K562 (cell line): Measurements from ENCODE around the gene USP35. TPM values are rescaled to one million over a fixed set of nuclear protein-coding genes. Genes with fewer than 3 reads are reported as not detected.

Source experiments
- ATAC-seq: fragments of 200-7000 bp; cut with Tn5 transposase; 3 replicates; pipeline ENCODE4 v1.9.1; 2020; ENCODE audit warnings: moderate library complexity
- BruUV-seq: library from RNA; stranded (reverse); fragments of 400-500 nt; replicated peaks from 2 replicates; lab custom pipeline; 2021; lab: Mats Ljungman, UMichigan
- CTCF ChIA-PET: fragments of 300-600 bp; formaldehyde crosslinking; extraction: SDS; loops from one replicate; lab custom pipeline; 2021; ENCODE audit warnings: low intra/inter-chr PET ratio; lab: Yijun Ruan, JAX
- POLR2A ChIA-PET: fragments of 300-600, 350-650 bp; sonication (Branson Sonifier 250); formaldehyde crosslinking; extraction: SDS; loops from one replicate; lab custom pipeline; 2021; ENCODE audit warnings: antibody characterized with exemption, inconsistent platforms; lab: Yijun Ruan, JAX
- DNase-seq, 4 experiments: peaks; one replicate each; pipeline versions ENCODE4 v3.0.0 to v3.0.0-alpha.2; 2011 to 2018; ENCODE audit warnings: low spot score in 3 of 4, mixed read lengths in 3 of 4; ENCODE audit errors: extremely low read depth in 1 of 4
- FAIRE-seq: peaks from 2 replicates; lab custom pipeline; 2011; peaks lifted over from hg19 to GRCh38; lab: Jason Lieb, UNC
- H2AFZ ChIP-seq: 2 replicates; pipeline ENCODE4 v1.6.0; 2011; ENCODE audit warnings: low read depth, low read length, control low read depth, inconsistent platforms
- H3K27ac ChIP-seq: fragments of 200-600 bp; 3 replicates; pipeline ENCODE4 v1.8.0; 2011; ENCODE audit warnings: low read depth, mild to moderate bottlenecking, control low read depth, inconsistent platforms, low read length, moderate library complexity, mixed read lengths; ENCODE audit errors: extremely low read depth
- H3K27me3 ChIP-seq, 2 experiments: fragments of 300-600 bp in 1 of 2; 2 replicates in 1 of 2; 3 replicates in 1 of 2; pipeline versions ENCODE4 v1.6.0 to v1.8.0; 2011; ENCODE audit warnings: inconsistent platforms in 2 of 2, low read length in 2 of 2, mild to moderate bottlenecking in 1 of 2, mixed read lengths in 1 of 2, moderate library complexity in 1 of 2; ENCODE audit not compliant: control insufficient read depth in 2 of 2, insufficient read depth in 2 of 2
- H3K36me3 ChIP-seq: fragments of 300-600 bp; 3 replicates; pipeline ENCODE4 v1.8.0; 2011; ENCODE audit warnings: mild to moderate bottlenecking, low read length, inconsistent platforms; ENCODE audit not compliant: control insufficient read depth, insufficient read depth
- H3K4me1 ChIP-seq, 2 experiments: fragments of 200-600 bp in 1 of 2; replicated peaks in 1 of 2; 2 replicates in 1 of 2; 3 replicates in 1 of 2; pipeline versions ENCODE4 v1.5.1 to v1.8.0; 2011; ENCODE audit warnings: inconsistent platforms in 2 of 2, low read length in 2 of 2, mild to moderate bottlenecking in 1 of 2, mixed read lengths in 1 of 2, moderate library complexity in 1 of 2; ENCODE audit not compliant: control insufficient read depth in 2 of 2, insufficient read depth in 2 of 2
- H3K4me2 ChIP-seq: 2 replicates; pipeline ENCODE4 v1.6.1; 2011; ENCODE audit warnings: low read length, control low read depth, inconsistent platforms, mixed read lengths; ENCODE audit not compliant: insufficient read depth
- H3K4me3 ChIP-seq: fragments of 200-600 bp; sonication (generic), shearing (Covaris generic); 2 replicates; pipeline ENCODE4 v1.5.1; 2016; ENCODE audit warnings: control low read depth, inconsistent platforms
- H3K79me2 ChIP-seq: fragments of 200-600 bp; 3 replicates; pipeline ENCODE4 v1.8.0; 2011; ENCODE audit warnings: low read length, inconsistent platforms; ENCODE audit not compliant: control insufficient read depth, insufficient read depth
- H3K9ac ChIP-seq, 2 experiments: 2 replicates each; pipeline versions ENCODE4 v1.6.0 to v1.6.1; 2011; ENCODE audit warnings: low read depth in 2 of 2, low read length in 2 of 2, control low read depth in 1 of 2, inconsistent platforms in 1 of 2, mild to moderate bottlenecking in 1 of 2, mixed read lengths in 1 of 2; ENCODE audit not compliant: insufficient read depth in 1 of 2
- H3K9me1 ChIP-seq: one replicate; pipeline ENCODE4 v1.6.0; 2011; ENCODE audit warnings: inconsistent platforms, mild to moderate bottlenecking, low read length, moderate library complexity; ENCODE audit not compliant: control insufficient read depth, insufficient read depth
- H3K9me3 ChIP-seq: replicated peaks from 2 replicates; pipeline ENCODE4 v1.5.1; 2011; ENCODE audit warnings: low read depth, low read length, inconsistent platforms; ENCODE audit not compliant: control insufficient read depth, insufficient read depth
- H4K20me1 ChIP-seq: replicated peaks from 2 replicates; pipeline ENCODE4 v1.6.1; 2011; ENCODE audit warnings: low read length, inconsistent platforms, mixed read lengths; ENCODE audit not compliant: control insufficient read depth, insufficient read depth
- BMI1 ChIP-seq: fragments of 150-350 bp; IDR thresholded peaks from 2 replicates; pipeline ENCODE4 v1.6.1; 2014; ENCODE audit warnings: low read length
- GTF2E2 ChIP-seq: fragments of 200-800 bp; sonication (Bioruptor generic); IDR thresholded peaks from 2 replicates; pipeline ENCODE4 v1.6.1; 2016; ENCODE audit warnings: missing genetic modification characterization, missing compliant biosample characterization
- RBM22 ChIP-seq: fragments of 200-400 bp; formaldehyde crosslinking; IDR thresholded peaks from 2 replicates; pipeline ENCODE4 v1.6.1; 2018; ENCODE audit warnings: low read length, low read depth; ENCODE audit not compliant: poor library complexity, severe bottlenecking
- ZNF695 ChIP-seq: fragments of 450-650 bp; formaldehyde crosslinking; IDR thresholded peaks from 2 replicates; pipeline ENCODE4 v1.4.0; 2020; ENCODE audit warnings: mild to moderate bottlenecking, moderate library complexity
- WGBS: fragments of 100-300 bp; shearing (Covaris generic); methylation state at CpG from one replicate; pipeline ENCODE4 v1.1.6; 2016; ENCODE audit warnings: low coverage, mixed read lengths; ENCODE audit not compliant: insufficient coverage; ENCODE audit errors: missing lambda C conversion rate; 5-methylcytosine and 5-hydroxymethylcytosine counted together
- in situ Hi-C: fragments of 300-500 bp; cut with MboI; formaldehyde crosslinking; loops from 4 replicates; pipeline ENCODE4 v1.15.0; 2018; ENCODE audit warnings: inconsistent platforms, mixed read lengths
- intact Hi-C: fragments of 100-400 bp; cut with micrococcal nuclease; formaldehyde crosslinking; loops from 2 replicates; pipeline ENCODE4 v1.14.2; 2022
- polyA plus RNA-seq, 8 experiments: library from polyadenylated mRNA; depleted of rRNA in 4 of 8; stranded (reverse) in 5 of 8; unstranded in 3 of 8; fragments of >200 nt; fragmentation: Nextera tagmentation in 2 of 8; fragmentation: Illumina TruSeq in 1 of 8; extraction: Ambion mirVana in 2 of 8; extraction: Trizol in 1 of 8; gene quantifications; 2 replicates each; pipeline versions ENCODE4 v1.2.1 to v1.2.3, GENCODE V29; 2011 to 2014; ENCODE audit warnings: inconsistent platforms in 1 of 8, missing spikeins in 1 of 8
- total RNA-seq, 7 experiments: library from RNA; depleted of rRNA in 6 of 7; stranded (reverse); fragments of >200 nt in 6 of 7; fragmentation: Illumina TruSeq in 2 of 7; extraction: Trizol in 2 of 7; gene quantifications; 2 replicates each; pipeline versions ENCODE4 v1.2.1 to v1.2.3, GENCODE V29; 2011 to 2021; ENCODE audit warnings: low replicate concordance in 1 of 7
- TF ChIP-seq, protein P1 (sequence below): fragments of 450-650 bp; formaldehyde crosslinking; IDR thresholded peaks from 2 replicates; pipeline ENCODE4 v1.4.0; 2020; ENCODE audit warnings: mild to moderate bottlenecking, mixed read lengths
- TF ChIP-seq, protein P2 (sequence below), 3 experiments: fragments of 200-800 bp in 1 of 3; sonication (Bioruptor generic) in 1 of 3; sonication (generic) in 1 of 3; formaldehyde crosslinking in 1 of 3; IDR thresholded peaks; 2 replicates each; pipeline versions ENCODE4 v1.6.1 to v1.8.0; 2016 to 2022; ENCODE audit warnings: mild to moderate bottlenecking in 2 of 3, missing compliant biosample characterization in 2 of 3, missing genetic modification characterization in 2 of 3, missing genetic modification reagents in 1 of 3

Gene USP35
- total and polyA plus RNA-seq, 9 of the 15 experiments (the other 6 are each of a cell fraction or from before 2014, with no cell fraction given): 0.01 to 4.8 (median 3.6) TPM

DNA sequence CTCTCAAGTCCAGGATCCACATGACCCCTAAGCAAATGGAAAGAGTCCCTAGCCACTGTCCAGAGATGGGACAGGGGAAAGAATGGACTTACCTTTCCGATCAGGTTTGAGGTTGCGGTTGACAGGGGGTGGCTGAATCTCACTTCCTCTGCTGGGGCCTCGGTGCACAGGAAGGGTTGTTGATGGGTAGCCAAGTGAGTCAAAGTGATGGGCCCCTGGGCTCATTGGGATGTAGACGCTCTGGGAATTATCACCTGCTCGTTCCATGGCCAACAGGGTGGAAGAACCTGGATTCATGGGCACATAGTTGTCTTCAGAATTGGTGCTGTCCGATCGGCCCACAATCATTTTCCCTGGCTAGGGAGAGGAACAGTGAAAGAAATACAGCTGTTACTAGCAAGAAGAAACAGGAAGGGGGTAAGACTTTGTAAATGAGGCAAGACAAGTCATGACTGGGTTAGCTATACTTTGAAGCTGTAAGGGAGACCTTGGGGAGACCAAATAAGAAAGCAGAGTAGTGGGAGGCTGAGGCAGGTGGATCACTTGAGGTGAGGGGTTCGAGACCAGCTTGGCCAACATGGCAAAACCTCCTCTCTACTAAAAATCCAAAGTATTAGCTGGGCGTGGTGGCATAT lies 34.7 kb downstream of the USP35 start (continued):
- TF ChIP-seq, protein P1, sequence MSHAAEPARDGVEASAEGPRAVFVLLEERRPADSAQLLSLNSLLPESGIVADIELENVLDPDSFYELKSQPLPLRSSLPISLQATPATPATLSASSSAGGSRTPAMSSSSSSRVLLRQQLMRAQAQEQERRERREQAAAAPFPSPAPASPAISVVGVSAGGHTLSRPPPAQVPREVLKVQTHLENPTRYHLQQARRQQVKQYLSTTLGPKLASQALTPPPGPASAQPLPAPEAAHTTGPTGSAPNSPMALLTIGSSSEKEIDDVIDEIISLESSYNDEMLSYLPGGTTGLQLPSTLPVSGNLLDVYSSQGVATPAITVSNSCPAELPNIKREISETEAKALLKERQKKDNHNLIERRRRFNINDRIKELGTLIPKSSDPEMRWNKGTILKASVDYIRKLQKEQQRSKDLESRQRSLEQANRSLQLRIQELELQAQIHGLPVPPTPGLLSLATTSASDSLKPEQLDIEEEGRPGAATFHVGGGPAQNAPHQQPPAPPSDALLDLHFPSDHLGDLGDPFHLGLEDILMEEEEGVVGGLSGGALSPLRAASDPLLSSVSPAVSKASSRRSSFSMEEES (CRISPR knock-in tag): no peak
- TF ChIP-seq BMI1: no peak

DNA sequence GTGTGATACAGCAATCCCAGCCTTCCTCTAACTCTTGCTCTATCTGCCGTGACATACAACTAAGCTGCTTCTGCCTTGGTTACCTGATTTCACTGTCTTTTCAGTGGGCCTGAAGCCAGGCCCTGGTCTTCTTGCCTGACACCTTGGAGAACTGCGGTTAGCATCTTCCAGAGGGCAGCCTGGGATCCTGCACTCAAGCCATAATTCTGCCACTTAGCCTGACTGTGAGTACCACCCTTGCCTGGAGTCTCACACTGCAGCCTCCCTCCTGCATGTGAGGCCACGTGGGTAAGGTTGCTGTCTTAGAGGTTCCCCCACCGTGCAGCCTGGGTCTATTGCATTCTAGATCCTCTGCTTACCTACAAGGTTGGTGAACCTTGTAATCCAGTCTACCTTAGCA lies 35.8 kb downstream of the USP35 start:
- CTCF ChIA-PET: no interaction called here
- in situ Hi-C loops: loop anchor here (5.0 kb wide), 1 partner anchor 338 kb away; no protein-coding TSS in a partner anchor

More for the DNA sequence above, 35.8 kb downstream of the USP35 start:
- H3K9me1 ChIP-seq: no peaks in the 10 kb centered on the region
- peaks cover 74% of the 10 kb centered on the region; the same call in 2 of the 3 replicates for H3K36me3 ChIP-seq
- TF ChIP-seq, protein P2, sequence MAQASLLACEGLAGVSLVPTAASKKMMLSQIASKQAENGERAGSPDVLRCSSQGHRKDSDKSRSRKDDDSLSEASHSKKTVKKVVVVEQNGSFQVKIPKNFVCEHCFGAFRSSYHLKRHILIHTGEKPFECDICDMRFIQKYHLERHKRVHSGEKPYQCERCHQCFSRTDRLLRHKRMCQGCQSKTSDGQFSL (CRISPR knock-in tag; IDR thresholded peaks at IDR 0.05): no peak
- TF ChIP-seq, protein P2 (tag; IDR thresholded peaks at IDR 0.05): no peak
- TF ChIP-seq GTF2E2 (tag): no peak
- no peak for TF ChIP-seq ZNF695
- TF ChIP-seq RBM22: peak; percentile 6
- H3K9me3 ChIP-seq: no peaks in the 10 kb centered on the region
- H3K27me3 ChIP-seq: no peaks in the 10 kb centered on the region
- no peak overlapping the region for H3K27ac ChIP-seq
- H3K4me3 ChIP-seq: no peak overlapping the region
- no peaks in the 10 kb centered on the region for H3K79me2 ChIP-seq
- H2AFZ ChIP-seq: no peak overlapping the region
- peaks cover 0 to 7% of the 10 kb centered on the region in 2 experiments; a peak in 2 of 5 replicates for H3K4me1 ChIP-seq
- FAIRE-seq: no peak
- ATAC-seq: no peak
- POLR2A ChIA-PET: interaction anchor here (0.6 to 0.9 kb wide), 2 partner anchors 8 to 14 kb away, joined by 3 to 4 read pairs; no protein-coding TSS in a partner anchor
- no TSS peak for BruUV-seq
- no peak overlapping the region for H3K9ac ChIP-seq
- no peak overlapping the region for H3K4me2 ChIP-seq
- intact Hi-C loops: no loop called here
- no peak for DNase-seq
- 73% methylated on average over 4 of the region's 4 CpGs for whole genome bisulfite sequencing
- no peaks in the 10 kb centered on the region for H4K20me1 ChIP-seq
